ENCODE measurements around the gene RGS3. TPM values are rescaled to one million over a fixed set of nuclear protein-coding genes. Genes with fewer than 3 reads are reported as not detected.
"Not testable (repeated sequence)": the region's sequence is repeated elsewhere in the genome, so short reads cannot be mapped to it uniquely, and the experiment has no call there.

RGS3 gene
- total RNA-seq, 1 donor from 2014 or later = 18.9 TPM

- H3K9me3 Mint-ChIP-seq (ENCODE audit: unreplicated experiment) = peaks cover 6% of the 10 kb centered on the region
These were observed 173.2 kb downstream of the RGS3 start for GRCh38 chr9:113636693-113637092.

GRCh38 chr9:113638490-113638889 is 175.0 kb downstream of the RGS3 start:
- H3K4me1 Mint-ChIP-seq (ENCODE audit: low read depth, unreplicated experiment) = peaks cover 11% of the 10 kb centered on the region
- no peak for DNase-seq
- H3K36me3 Mint-ChIP-seq (ENCODE audit: unreplicated experiment) = no peaks in the 10 kb centered on the region
- H3K27ac Mint-ChIP-seq (ENCODE audit: unreplicated experiment) = no peak overlapping the region
- peaks cover 6% of the 10 kb centered on the region for H3K27me3 Mint-ChIP-seq (ENCODE audit: unreplicated experiment)
- H3K4me3 Mint-ChIP-seq (ENCODE audit: unreplicated experiment) = no peak overlapping the region
- no peak for TF ChIP-seq CTCF (IDR thresholded peaks at IDR 0.05; ENCODE audit: partially characterized antibody, unreplicated experiment)
- H3K9me3 Mint-ChIP-seq (ENCODE audit: unreplicated experiment) = peaks cover 6% of the 10 kb centered on the region

More at GRCh38 chr9:113636693-113637092, 173.2 kb downstream of the RGS3 start:
- Mint-ChIP-seq H3K36me3 (ENCODE audit: unreplicated experiment) (no peaks in the 10 kb centered on the region), H3K27me3 (ENCODE audit: unreplicated experiment) (peaks cover 6% of the 10 kb centered on the region), H3K27ac (ENCODE audit: unreplicated experiment) (no peak overlapping the region), H3K4me3 (ENCODE audit: unreplicated experiment) (no peak overlapping the region), H3K4me1 (ENCODE audit: low read depth, unreplicated experiment) (peaks cover 21% of the 10 kb centered on the region)
- DNase-seq = no peak
- no peak for TF ChIP-seq CTCF (IDR thresholded peaks at IDR 0.05; ENCODE audit: partially characterized antibody, unreplicated experiment)

- Mint-ChIP-seq H3K4me3 (ENCODE audit: unreplicated experiment) (no peak overlapping the region), H3K4me1 (ENCODE audit: low read depth, unreplicated experiment) (peaks cover 10% of the 10 kb centered on the region), H3K27ac (ENCODE audit: unreplicated experiment) (no peak overlapping the region), H3K36me3 (ENCODE audit: unreplicated experiment) (no peaks in the 10 kb centered on the region), H3K27me3 (ENCODE audit: unreplicated experiment) (peaks cover 6% of the 10 kb centered on the region), H3K9me3 (ENCODE audit: unreplicated experiment) (peaks cover 6% of the 10 kb centered on the region)
- no peak for TF ChIP-seq CTCF (IDR thresholded peaks at IDR 0.05; ENCODE audit: partially characterized antibody, unreplicated experiment)
- DNase-seq = no peak
These were observed 175.4 kb downstream of the RGS3 start for GRCh38 chr9:113638897-113639296.

- not testable (repeated sequence) for DNase-seq; H3K27me3 Mint-ChIP-seq (ENCODE audit: unreplicated experiment); H3K36me3 Mint-ChIP-seq (ENCODE audit: unreplicated experiment); H3K9me3 Mint-ChIP-seq (ENCODE audit: unreplicated experiment); H3K27ac Mint-ChIP-seq (ENCODE audit: unreplicated experiment); H3K4me1 Mint-ChIP-seq (ENCODE audit: low read depth, unreplicated experiment)
- H3K4me3 Mint-ChIP-seq (ENCODE audit: unreplicated experiment) = peak overlapping the region; percentile 10
These were observed 176.0 kb downstream of the RGS3 start for GRCh38 chr9:113639411-113639970.

- H3K27ac Mint-ChIP-seq (ENCODE audit: unreplicated experiment) = no peak overlapping the region
- H3K9me3 Mint-ChIP-seq (ENCODE audit: unreplicated experiment) = peaks cover 6% of the 10 kb centered on the region
These were observed 176.9 kb downstream of the RGS3 start for GRCh38 chr9:113640418-113640817.

More at GRCh38 chr9:113640418-113640817, 176.9 kb downstream of the RGS3 start:
- Mint-ChIP-seq H3K36me3 (ENCODE audit: unreplicated experiment) (no peaks in the 10 kb centered on the region), H3K4me3 (ENCODE audit: unreplicated experiment) (no peak overlapping the region), H3K4me1 (ENCODE audit: low read depth, unreplicated experiment) (no peaks in the 10 kb centered on the region), H3K27me3 (ENCODE audit: unreplicated experiment) (no peaks in the 10 kb centered on the region)
- DNase-seq = no peak
- TF ChIP-seq CTCF (IDR thresholded peaks at IDR 0.05; ENCODE audit: partially characterized antibody, unreplicated experiment) = no peak
